Right forelimb (tissue), 1 donor: ENCODE measurements around the gene CDH4.

Experiments used
- DNase-seq: peaks from one replicate; pipeline ENCODE4 v3.0.0-alpha.2; 2018

Gene CDH4

GRCh38 chr20:61733891-61734732, 482.1 kb downstream of the CDH4 start:
- no peak for DNase-seq

- peak; percentile 68 for DNase-seq
These were observed 482.9 kb downstream of the CDH4 start for GRCh38 chr20:61734733-61735502.

DNA sequence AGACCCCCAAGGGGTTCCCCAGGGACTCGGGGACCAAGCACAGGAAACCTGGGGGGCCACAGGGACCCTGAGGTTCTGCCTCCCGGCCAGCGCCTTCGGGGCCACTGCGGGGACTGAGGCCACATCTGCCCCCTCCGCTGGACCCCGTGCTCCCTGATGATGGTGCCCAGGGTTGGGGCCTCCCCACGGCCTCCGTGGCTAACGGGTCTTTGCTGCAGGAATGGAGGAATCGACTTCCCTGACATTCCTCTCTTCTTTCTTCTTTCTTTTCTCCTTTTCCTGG, 483.4 kb downstream of the CDH4 start:
- DNase-seq: no peak

DNA sequence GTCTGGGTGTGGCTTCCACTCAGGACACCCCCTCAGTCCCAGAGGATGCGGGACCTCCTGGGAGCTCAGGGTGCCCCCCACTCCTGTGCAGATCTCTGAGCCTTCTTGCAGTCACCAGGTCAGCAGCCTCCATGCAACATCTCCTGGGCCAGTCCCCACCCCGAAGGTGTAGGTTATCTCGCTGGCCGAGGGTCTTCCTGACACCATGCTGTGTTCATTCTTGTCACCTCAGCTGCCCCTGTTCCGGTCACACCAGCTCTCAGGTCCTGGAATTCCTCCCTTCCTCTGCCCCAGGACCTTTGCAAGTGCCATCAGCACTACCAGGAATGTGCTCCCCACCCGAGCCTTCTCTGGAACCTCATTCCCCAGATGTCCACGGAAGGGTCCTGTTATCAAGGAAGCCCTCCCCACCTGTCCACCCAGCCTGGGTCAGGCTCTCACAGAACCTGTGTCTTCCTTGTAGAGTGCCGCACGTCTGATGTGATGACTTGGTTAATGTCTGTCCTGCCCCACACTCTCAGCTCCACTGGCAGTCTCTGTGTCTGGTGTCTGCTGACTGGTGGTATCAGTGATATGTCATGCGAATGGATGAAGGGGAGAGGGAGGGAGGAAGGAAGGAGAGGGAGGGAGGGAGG, 484.1 kb downstream of the CDH4 start:
- DNase-seq: no peak

DNA sequence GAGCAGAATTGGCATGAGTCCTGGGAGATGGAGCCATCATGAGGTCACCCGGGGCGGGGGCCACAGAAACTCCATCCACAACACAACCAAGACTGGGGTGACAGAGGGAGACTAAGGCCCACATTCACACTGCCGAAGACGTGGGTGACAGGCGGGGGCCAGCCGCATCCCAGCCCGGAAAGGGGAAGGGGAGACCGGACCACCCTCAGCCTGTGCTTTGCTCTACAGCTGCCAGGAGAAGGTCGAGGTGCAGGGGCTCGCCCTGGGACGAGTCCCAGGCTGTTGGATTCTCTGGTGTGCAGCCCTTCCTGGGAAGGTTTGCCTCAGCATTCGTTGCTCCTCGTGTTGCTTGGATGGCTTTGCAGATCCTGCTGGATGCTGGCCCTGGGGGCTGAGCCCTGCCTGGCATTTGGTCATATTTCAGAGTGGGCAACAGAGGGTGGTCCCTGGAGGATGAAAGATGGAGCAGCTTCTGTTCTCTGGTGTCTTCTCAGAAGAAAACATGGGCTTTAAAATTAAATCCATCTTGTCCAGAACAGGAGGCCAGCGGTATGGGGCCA, 484.8 kb downstream of the CDH4 start:
- DNase-seq: no peak

DNA sequence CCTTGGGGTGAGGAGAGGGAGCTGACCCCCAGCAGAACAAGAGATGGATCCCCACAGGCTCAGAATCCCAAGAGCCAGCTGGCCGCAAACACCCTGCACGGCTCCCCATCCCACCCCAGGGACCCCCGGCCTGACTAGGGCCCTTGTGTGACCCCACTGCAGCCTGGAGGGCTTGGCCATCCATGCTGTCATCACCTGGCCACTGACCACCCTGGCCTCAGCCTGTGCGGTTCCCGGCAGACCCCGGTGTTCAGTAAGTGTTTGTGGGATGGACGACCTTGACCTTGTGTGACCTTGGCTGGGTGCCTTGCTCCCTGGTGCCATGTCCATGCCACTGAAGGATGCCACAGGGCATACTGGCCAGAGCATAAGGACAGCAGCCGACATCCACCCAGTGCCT, 485.3 kb downstream of the CDH4 start:
- no peak for DNase-seq

GRCh38 chr20:61737812-61738443, 485.9 kb downstream of the CDH4 start:
- no peak for DNase-seq

- DNase-seq: no peak
These were observed 486.6 kb downstream of the CDH4 start for GRCh38 chr20:61738601-61739069.

- DNase-seq: no peak
These were observed 487.2 kb downstream of the CDH4 start for GRCh38 chr20:61739086-61739831.

DNA sequence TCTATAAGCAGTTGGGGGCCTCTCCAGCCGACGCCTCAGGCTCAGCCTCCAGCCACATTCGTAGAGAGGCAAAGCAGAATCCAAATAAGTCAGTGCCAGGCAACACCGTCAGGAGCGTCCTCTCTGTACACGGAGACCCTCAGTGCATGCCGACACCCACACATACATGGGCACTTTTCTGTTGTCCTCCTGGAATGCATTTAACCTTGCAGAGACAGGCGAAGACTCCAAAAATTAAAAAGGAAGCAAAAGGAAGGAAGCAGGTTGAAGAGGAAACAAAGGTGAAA, 487.7 kb downstream of the CDH4 start:
- no peak for DNase-seq

- DNase-seq: no peak
These were observed 490.2 kb downstream of the CDH4 start for GRCh38 chr20:61742097-61742825.

DNA sequence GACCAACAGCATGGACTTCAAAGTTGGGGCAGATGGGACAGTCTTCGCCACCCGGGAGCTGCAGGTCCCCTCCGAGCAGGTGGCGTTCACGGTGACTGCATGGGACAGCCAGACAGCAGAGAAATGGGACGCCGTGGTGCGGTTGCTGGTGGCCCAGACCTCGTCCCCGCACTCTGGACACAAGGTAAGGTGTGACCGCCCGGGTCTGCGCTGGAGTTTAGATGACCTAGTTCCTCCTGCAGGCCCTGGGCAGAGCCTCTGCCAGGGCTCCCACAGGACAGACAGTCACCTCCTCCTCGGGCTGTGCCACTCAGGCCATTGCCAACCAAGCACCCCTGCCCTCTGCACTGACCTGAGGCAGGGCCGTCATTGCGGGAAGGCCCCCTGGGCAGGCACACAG, 491.5 kb downstream of the CDH4 start:
- DNase-seq: no peak

DNA sequence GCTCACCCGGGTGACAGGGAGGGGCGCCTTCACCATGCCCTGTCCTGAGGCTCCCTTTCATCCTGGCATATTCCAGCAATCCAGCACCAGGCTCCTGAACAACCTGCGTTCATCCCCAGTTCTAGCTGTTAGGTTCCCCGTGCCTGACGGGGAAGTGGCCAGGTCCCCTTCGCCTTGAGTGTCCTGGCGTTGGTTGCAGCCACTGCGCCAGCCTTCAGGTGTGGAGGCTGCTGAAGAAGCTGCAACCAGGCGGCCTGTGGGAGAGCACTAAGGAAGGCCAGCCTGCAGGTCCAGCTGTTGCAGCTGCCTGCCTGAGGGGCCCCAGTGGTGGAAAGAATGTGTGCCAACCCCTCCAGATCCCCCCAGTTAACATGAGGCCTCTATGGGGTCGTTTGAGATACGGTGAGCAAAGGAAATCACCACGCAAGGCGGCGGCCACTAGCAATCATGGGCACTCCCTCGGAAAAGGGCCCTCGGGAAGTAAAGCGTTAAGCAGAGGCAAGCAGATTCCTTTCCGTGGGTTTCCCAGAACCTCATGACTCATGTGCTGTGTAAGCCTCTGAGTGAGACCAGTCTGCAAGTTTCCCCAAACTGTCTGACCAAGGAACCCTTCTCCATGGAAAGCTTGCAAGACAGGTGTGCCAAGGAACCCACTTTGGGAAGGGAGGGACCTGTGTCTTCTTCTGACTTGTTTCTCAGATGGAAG, 492.8 kb downstream of the CDH4 start:
- DNase-seq: no peak

DNA sequence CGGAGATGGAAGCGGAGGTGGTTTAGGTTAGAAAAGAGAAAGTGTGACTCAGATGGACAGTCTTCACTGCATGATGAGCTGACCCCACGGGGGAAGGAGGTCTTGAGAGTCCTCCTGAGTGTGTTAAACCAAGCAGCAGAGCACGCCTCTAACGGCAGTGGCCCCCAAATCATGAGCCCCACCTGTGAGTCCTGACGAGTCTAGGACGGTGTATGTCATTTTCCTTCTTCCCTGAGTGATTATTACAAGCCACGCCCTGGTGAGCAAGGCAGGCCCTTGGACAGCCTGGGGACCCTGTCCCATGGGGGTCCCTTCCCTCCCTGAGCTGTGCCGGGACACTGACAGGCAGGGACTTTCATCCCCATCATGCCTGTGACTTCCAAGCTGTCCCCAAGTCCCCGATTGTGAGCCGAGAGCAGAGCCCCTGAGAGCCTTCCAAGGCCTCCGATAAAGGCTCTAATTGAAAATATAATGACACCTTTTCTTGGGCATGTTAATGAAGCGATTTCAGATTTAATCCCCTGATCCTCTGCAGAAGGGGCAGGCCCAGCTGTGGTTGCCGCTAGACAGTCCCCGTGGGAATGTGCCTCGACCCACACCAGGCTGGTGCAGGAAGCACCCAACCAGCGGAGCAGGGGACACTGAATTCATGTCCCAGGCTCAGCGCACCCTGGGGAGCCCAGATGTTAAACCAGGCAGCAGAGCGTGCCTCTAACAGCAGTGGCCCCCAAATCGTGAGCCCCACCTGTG, 493.5 kb downstream of the CDH4 start:
- DNase-seq: no peak

GRCh38 chr20:61746147-61746646, 494.1 kb downstream of the CDH4 start:
- no peak for DNase-seq

- no peak for DNase-seq
These were observed 494.7 kb downstream of the CDH4 start for GRCh38 chr20:61746781-61747180.

DNA sequence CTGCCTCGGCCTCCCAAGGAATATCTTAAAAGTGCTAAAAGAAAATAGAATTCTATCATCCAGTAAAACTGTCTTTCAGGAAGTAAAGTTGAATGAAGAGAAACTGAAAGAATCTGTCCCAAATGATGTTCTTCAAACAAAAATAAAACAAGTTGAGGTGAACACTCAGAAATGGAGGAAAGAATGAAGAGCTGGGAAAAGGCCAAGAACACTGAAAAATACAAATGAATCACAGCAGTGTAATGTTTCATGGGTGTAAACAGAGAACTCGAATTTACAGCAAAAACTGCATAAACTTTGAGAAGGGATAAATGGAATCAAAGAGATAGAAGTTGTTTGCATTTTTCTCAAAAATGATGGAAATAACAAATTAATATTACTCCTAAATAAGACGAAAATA, 496.3 kb downstream of the CDH4 start:
- no peak for DNase-seq

DNA sequence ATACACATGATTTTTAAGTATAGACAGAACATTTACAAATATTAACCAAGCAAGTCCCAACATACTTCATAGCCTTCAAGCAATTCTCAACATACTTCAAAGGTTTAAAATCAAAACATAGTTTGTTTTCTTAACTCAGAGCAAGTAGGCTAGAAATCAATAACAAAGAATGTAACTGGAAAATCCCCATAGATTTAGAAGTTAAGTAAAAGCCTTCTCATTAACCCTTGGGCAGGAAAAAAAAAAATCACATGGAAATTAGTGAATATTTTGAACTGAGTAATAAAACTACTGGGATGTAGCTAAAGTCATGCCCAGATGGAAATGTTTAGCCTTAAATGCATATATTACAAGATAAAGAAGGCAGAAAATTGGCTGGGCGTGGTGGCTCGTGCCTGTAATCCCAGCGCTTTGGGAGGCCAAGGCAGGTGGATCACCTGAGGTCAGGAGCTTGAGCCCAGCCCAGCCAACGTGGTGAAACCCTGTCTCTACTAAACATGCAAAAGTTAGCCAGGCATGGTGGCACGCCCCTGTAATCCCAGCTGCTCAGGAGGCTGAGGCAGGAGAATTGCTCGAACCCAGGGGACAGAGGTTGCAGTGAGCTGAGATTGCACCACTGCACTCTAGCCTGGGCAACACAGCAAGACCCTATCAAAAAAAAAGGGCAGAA, 497.5 kb downstream of the CDH4 start:
- no peak for DNase-seq

GRCh38 chr20:61750093-61750492, 498.0 kb downstream of the CDH4 start:
- no peak for DNase-seq

- DNase-seq: no peak
These were observed 500.5 kb downstream of the CDH4 start for GRCh38 chr20:61752576-61752975.
